AG10803 (cell line): ENCODE results near the gene DDX49.
A peak's percentile ranks its signal among the peaks of the same experiment; 100 is the strongest.

ENCODE experiments used
- DNase-seq: peaks from one replicate; pipeline ENCODE4 v3.0.0; 2010; ENCODE audit warnings: low read depth
- H3K4me3 ChIP-seq: 2 replicates; pipeline ENCODE4 v1.5.1; 2011; ENCODE audit warnings: mild to moderate bottlenecking, low read length, control low read depth
- TF ChIP-seq, protein P1 (sequence below): conservative IDR thresholded peaks from 2 replicates; pipeline ENCODE4 v1.5.1; 2011; ENCODE audit warnings: mild to moderate bottlenecking, low read length, control low read depth, inconsistent platforms

DDX49 gene

DNA sequence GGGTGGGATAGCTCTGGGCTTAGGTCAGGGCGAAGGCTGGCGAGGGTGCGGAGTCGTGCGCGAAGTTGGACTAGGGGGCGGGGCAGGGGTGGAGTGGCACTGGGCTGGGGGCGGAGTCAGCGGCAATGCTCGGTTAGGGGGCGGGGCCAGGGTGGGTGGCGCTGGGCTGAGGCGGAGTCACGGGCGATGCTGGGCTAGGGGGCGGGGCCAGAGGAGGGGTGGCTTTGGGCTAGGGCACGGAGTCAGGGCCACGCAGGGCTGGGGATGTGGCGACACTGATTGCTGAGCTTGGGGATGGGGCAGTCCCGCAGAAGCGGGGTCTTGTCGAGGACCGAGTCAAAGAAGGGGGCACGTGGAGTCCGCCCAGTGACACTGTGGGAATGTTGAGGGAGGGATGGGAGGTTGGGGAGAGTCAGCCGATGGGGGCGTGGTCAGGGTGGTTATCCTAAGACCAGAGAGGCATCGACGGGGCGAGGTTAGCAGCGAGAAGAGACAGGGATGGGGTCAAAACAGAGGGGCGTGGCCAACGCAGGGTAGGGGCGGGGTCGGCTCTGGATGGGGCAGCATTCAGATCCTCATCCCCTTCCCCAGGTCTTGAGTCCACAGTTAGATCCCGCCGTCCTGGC, 12.8 kb downstream of the DDX49 start:
- DNase-seq = peak; percentile 25
- TF ChIP-seq, protein P1, sequence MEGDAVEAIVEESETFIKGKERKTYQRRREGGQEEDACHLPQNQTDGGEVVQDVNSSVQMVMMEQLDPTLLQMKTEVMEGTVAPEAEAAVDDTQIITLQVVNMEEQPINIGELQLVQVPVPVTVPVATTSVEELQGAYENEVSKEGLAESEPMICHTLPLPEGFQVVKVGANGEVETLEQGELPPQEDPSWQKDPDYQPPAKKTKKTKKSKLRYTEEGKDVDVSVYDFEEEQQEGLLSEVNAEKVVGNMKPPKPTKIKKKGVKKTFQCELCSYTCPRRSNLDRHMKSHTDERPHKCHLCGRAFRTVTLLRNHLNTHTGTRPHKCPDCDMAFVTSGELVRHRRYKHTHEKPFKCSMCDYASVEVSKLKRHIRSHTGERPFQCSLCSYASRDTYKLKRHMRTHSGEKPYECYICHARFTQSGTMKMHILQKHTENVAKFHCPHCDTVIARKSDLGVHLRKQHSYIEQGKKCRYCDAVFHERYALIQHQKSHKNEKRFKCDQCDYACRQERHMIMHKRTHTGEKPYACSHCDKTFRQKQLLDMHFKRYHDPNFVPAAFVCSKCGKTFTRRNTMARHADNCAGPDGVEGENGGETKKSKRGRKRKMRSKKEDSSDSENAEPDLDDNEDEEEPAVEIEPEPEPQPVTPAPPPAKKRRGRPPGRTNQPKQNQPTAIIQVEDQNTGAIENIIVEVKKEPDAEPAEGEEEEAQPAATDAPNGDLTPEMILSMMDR = no peak
- H3K4me3 ChIP-seq = no peak overlapping the region

- TF ChIP-seq, protein P1 = no peak
- no peak for DNase-seq
- no peak overlapping the region for H3K4me3 ChIP-seq
These were observed 13.8 kb downstream of the DDX49 start for GRCh38 chr19:18933297-18933696.

- DNase-seq = no peak
- peak overlapping the region; percentile 82 for H3K4me3 ChIP-seq
- TF ChIP-seq, protein P1 = no peak; the same call in 1 of the 2 replicates
These were observed 19.6 kb downstream of the DDX49 start for GRCh38 chr19:18939163-18939562.

- peak overlapping the region; percentile 82 for H3K4me3 ChIP-seq
- peak; percentile 44 for DNase-seq
- TF ChIP-seq, protein P1 = no peak
These were observed 20.6 kb downstream of the DDX49 start for GRCh38 chr19:18939922-18940768.

GRCh38 chr19:18940769-18941627, 21.5 kb downstream of the DDX49 start, which contains the start of gene HOMER3:
Gene HOMER3, minus strand, starts transcription at chr19:18941217. Its CDS starts 2,235 bp downstream, at chr19:18938982.
- TF ChIP-seq, protein P1 = peak; percentile 35; the same call in 1 of the 2 replicates
- peak within 1 kb of the TSS; percentile 82 for H3K4me3 ChIP-seq
- DNase-seq = peak; percentile 53

DNA sequence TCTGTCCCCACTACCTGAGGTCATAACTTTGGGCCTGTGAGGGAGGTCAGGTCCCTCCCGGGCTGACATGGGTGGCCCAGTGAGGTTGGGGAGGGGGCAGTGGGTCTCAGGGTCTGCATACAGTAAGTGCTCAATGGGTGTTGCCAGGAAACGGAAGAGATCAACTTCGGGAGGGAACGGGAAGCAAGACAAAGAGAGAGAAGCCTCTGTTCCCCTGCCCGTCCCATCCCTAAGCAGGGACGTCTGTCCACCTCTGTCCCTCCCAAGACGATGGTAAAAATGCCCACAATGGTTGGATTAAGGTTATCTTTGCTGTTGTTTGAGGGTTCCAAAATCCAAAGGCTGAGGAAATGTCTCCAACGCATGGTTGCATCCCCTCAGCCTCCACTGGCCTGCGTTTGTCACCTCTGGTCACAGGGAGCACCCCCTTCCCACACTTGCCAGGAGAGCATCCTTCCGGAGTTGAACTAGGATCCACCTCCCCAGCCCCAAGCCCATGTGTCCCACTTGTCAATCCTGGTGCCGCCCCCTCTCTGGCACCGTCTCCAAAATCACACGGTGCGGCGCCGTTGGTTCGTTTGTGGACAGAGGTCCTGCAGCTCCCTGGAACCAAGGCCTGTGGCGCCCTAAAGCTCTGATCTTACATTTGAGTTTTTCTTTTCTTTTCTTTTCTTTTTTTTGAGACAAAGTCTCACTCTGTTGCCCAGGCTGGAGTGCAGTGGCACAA, 22.3 kb downstream of the DDX49 start:
- peak overlapping the region; percentile 57 for H3K4me3 ChIP-seq
- DNase-seq = no peak
- TF ChIP-seq, protein P1 = no peak
